Neural cell (in vitro differentiated cells): Measurements from ENCODE around the gene TAF7L. TPM values are rescaled to one million over a fixed set of nuclear protein-coding genes. Genes with fewer than 3 reads are reported as not detected.

Source experiments
- H2AFZ ChIP-seq: fragments of 200-600, 300-800 bp; sonication (generic), shearing (Covaris generic); 2 replicates; pipeline ENCODE4 v1.6.0; 2014; ENCODE audit warnings: low read depth, mild to moderate bottlenecking, antibody characterized with exemption, low read length, moderate library complexity
- H3F3A ChIP-seq: fragments of 200-600 bp; shearing (Covaris generic); 2 replicates; pipeline ENCODE4 v1.6.1; 2016; ENCODE audit warnings: mild to moderate bottlenecking, moderate library complexity, mixed read lengths, antibody characterized with exemption, low read length; ENCODE audit not compliant: insufficient read depth, poor library complexity, severe bottlenecking
- H3K27ac ChIP-seq: fragments of 200-600, 300-800 bp; sonication (generic), shearing (Covaris generic); 2 replicates; pipeline ENCODE4 v1.5.1; 2014; ENCODE audit warnings: mild to moderate bottlenecking, low read length, moderate library complexity
- H3K27me3 ChIP-seq: fragments of 300-800, 200-600 bp; sonication (generic), shearing (Covaris generic); 2 replicates; pipeline ENCODE4 v1.6.0; 2014; ENCODE audit warnings: mild to moderate bottlenecking, low read depth, low read length, moderate library complexity; ENCODE audit not compliant: insufficient read depth
- H3K36me3 ChIP-seq: fragments of 300-800, 200-600 bp; sonication (generic), shearing (Covaris generic); 2 replicates; pipeline ENCODE4 v1.5.1; 2014; ENCODE audit warnings: mild to moderate bottlenecking, antibody characterized with exemption, low read length, moderate library complexity; ENCODE audit not compliant: insufficient read depth
- H3K4me2 ChIP-seq: fragments of 300-800, 200-600 bp; sonication (generic), shearing (Covaris generic); 2 replicates; pipeline ENCODE4 v1.6.0; 2014; ENCODE audit warnings: mild to moderate bottlenecking, low read length
- H3K4me3 ChIP-seq: fragments of 300-800, 200-600 bp; sonication (generic), shearing (Covaris generic); 2 replicates; pipeline ENCODE4 v1.5.1; 2014; ENCODE audit warnings: mild to moderate bottlenecking, low read length, moderate library complexity
- H3K79me2 ChIP-seq: fragments of 200-600 bp; shearing (Covaris generic); replicated peaks from 2 replicates; pipeline ENCODE4 v1.6.0; 2014; ENCODE audit warnings: mild to moderate bottlenecking, low read length, moderate library complexity; ENCODE audit not compliant: insufficient read depth
- H3K9ac ChIP-seq: fragments of 300-800, 200-600 bp; sonication (generic), shearing (Covaris generic); 2 replicates; pipeline ENCODE4 v1.6.1; 2016; ENCODE audit warnings: mild to moderate bottlenecking, low read length, mixed read lengths
- H3K9me2 ChIP-seq: fragments of 200-600 bp; shearing (Covaris generic); 2 replicates; pipeline ENCODE4 v1.6.1; 2016; ENCODE audit warnings: mild to moderate bottlenecking, low read length, mixed read lengths; ENCODE audit not compliant: insufficient read depth
- H3K9me3 ChIP-seq: fragments of 200-600, 300-800 bp; sonication (generic), shearing (Covaris generic); 2 replicates; pipeline ENCODE4 v1.6.1; 2016; ENCODE audit warnings: mild to moderate bottlenecking, mixed run types, low read length, moderate library complexity, mixed read lengths
- H4K20me1 ChIP-seq: fragments of 200-600 bp; shearing (Covaris generic); 2 replicates; pipeline ENCODE4 v1.6.1; 2016; ENCODE audit warnings: mild to moderate bottlenecking, mixed run types; ENCODE audit not compliant: insufficient read depth
- EP300 ChIP-seq: fragments of 450-650 bp; conservative IDR thresholded peaks from 2 replicates; pipeline ENCODE4 v1.6.1; 2014; ENCODE audit warnings: antibody characterized with exemption, mild to moderate bottlenecking, moderate library complexity; ENCODE audit not compliant: poor library complexity, severe bottlenecking
- EZH2 ChIP-seq: fragments of 200-600, 300-800 bp; shearing (Covaris generic), sonication (generic); IDR thresholded peaks from 2 replicates; pipeline ENCODE4 v1.6.1; 2014; ENCODE audit warnings: antibody characterized with exemption, low read length, borderline replicate concordance, mild to moderate bottlenecking; ENCODE audit not compliant: insufficient read depth, poor library complexity, severe bottlenecking
- MXI1 ChIP-seq: fragments of 450-650 bp; conservative IDR thresholded peaks from 2 replicates; pipeline ENCODE4 v1.6.1; 2014; ENCODE audit warnings: antibody characterized with exemption, mild to moderate bottlenecking; ENCODE audit not compliant: poor library complexity, severe bottlenecking
- POLR2AphosphoS5 ChIP-seq: IDR thresholded peaks from 2 replicates; pipeline ENCODE4 v1.6.1; 2012
- RAD21 ChIP-seq: fragments of 450-650 bp; conservative IDR thresholded peaks from 2 replicates; pipeline ENCODE4 v1.6.1; 2014; ENCODE audit warnings: antibody characterized with exemption, mild to moderate bottlenecking, moderate library complexity
- SMC3 ChIP-seq: fragments of 450-650 bp; conservative IDR thresholded peaks from 2 replicates; pipeline ENCODE4 v1.6.1; 2014; ENCODE audit warnings: antibody characterized with exemption, mild to moderate bottlenecking, moderate library complexity; ENCODE audit not compliant: poor library complexity
- TAF1 ChIP-seq: IDR thresholded peaks from 2 replicates; pipeline ENCODE4 v1.6.1; 2012; ENCODE audit warnings: low read depth
- polyA plus RNA-seq: library from polyadenylated mRNA; depleted of rRNA; stranded (reverse); fragments of >200 nt; gene quantifications from 2 replicates; pipeline ENCODE4 v1.2.3, GENCODE V29; 2014
- TF ChIP-seq, protein P1 (sequence below): IDR thresholded peaks from 2 replicates; pipeline ENCODE4 v1.6.1; 2012; ENCODE audit warnings: borderline replicate concordance
- TF ChIP-seq, protein P2 (sequence below): fragments of 450-650 bp; IDR thresholded peaks from 2 replicates; pipeline ENCODE4 v1.5.1; 2014; ENCODE audit warnings: antibody characterized with exemption, mild to moderate bottlenecking, moderate library complexity; ENCODE audit not compliant: poor library complexity, severe bottlenecking

Gene TAF7L
- polyA plus RNA-seq, 1 donor from 2014 or later: 0.59 TPM

DNA sequence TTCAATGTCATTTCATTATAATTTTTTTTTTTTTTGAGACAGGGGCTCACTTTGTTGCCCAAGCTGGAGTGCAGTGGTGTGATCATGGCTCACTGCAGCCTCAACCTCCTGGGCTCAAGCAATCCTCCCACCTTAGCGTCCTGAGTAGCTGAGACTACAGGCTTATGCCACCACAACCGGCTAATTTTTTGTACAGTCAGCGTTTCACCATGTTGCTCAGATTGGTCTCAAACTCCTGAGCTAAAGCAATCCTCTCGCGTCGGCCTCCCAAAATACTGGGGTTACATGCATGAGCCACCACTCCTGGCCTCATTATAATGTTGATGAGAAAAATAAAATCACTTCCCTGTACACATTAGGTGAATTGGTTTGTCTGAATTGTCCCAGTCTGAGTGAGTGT lies 16.9 kb downstream of the TAF7L start:
- no peak overlapping the region for H3K4me3 ChIP-seq
- H3K9me3 ChIP-seq: no peaks in the 10 kb centered on the region
- no peaks in the 10 kb centered on the region for H3F3A ChIP-seq
- no peaks in the 10 kb centered on the region for H3K27me3 ChIP-seq
- no peaks in the 10 kb centered on the region for H3K36me3 ChIP-seq
- no peaks in the 10 kb centered on the region for H4K20me1 ChIP-seq
- no peak overlapping the region for H3K4me2 ChIP-seq
- H2AFZ ChIP-seq: no peak overlapping the region
- H3K9me2 ChIP-seq: no peaks in the 10 kb centered on the region
- H3K27ac ChIP-seq: no peak overlapping the region
- H3K79me2 ChIP-seq: no peaks in the 10 kb centered on the region
- TF ChIP-seq MXI1: no peak
- TF ChIP-seq, protein P1, sequence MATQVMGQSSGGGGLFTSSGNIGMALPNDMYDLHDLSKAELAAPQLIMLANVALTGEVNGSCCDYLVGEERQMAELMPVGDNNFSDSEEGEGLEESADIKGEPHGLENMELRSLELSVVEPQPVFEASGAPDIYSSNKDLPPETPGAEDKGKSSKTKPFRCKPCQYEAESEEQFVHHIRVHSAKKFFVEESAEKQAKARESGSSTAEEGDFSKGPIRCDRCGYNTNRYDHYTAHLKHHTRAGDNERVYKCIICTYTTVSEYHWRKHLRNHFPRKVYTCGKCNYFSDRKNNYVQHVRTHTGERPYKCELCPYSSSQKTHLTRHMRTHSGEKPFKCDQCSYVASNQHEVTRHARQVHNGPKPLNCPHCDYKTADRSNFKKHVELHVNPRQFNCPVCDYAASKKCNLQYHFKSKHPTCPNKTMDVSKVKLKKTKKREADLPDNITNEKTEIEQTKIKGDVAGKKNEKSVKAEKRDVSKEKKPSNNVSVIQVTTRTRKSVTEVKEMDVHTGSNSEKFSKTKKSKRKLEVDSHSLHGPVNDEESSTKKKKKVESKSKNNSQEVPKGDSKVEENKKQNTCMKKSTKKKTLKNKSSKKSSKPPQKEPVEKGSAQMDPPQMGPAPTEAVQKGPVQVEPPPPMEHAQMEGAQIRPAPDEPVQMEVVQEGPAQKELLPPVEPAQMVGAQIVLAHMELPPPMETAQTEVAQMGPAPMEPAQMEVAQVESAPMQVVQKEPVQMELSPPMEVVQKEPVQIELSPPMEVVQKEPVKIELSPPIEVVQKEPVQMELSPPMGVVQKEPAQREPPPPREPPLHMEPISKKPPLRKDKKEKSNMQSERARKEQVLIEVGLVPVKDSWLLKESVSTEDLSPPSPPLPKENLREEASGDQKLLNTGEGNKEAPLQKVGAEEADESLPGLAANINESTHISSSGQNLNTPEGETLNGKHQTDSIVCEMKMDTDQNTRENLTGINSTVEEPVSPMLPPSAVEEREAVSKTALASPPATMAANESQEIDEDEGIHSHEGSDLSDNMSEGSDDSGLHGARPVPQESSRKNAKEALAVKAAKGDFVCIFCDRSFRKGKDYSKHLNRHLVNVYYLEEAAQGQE: no peak
- TF ChIP-seq SMC3: no peak
- no peak for TF ChIP-seq RAD21
- no peak for TF ChIP-seq TAF1
- TF ChIP-seq EP300: no peak
- no peak for TF ChIP-seq POLR2AphosphoS5
- TF ChIP-seq, protein P2, sequence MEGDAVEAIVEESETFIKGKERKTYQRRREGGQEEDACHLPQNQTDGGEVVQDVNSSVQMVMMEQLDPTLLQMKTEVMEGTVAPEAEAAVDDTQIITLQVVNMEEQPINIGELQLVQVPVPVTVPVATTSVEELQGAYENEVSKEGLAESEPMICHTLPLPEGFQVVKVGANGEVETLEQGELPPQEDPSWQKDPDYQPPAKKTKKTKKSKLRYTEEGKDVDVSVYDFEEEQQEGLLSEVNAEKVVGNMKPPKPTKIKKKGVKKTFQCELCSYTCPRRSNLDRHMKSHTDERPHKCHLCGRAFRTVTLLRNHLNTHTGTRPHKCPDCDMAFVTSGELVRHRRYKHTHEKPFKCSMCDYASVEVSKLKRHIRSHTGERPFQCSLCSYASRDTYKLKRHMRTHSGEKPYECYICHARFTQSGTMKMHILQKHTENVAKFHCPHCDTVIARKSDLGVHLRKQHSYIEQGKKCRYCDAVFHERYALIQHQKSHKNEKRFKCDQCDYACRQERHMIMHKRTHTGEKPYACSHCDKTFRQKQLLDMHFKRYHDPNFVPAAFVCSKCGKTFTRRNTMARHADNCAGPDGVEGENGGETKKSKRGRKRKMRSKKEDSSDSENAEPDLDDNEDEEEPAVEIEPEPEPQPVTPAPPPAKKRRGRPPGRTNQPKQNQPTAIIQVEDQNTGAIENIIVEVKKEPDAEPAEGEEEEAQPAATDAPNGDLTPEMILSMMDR: no peak
- no peak for TF ChIP-seq EZH2
- no peak overlapping the region for H3K9ac ChIP-seq

DNA sequence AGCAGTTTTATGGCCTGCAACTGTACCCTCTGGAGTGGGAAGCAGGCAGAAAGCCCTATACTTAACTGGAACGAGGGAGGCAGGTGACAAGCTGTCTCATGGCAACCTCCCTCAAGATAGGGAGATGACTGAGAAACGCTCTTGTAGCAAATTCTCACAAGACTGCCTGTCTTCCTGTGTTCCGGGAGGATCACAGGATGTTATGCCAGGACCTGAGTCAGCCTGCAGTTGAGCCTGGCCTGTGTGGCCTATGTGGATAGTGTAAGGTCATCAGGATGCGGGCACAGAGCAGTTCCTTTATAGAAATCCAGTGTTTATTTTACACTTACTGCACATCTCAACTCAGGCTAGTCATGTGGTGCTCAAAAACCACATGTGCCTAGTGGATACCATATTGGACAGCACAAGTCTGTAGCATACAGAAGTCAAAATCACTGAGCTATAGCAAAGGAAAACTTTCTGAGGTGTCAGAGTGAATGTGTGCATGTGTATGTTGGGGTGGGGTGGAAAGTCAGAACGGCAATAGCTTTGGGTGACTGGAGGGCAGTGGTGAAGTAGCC lies 25.2 kb downstream of the TAF7L start:
- TF ChIP-seq TAF1: no peak
- peak; percentile 0 for TF ChIP-seq EP300
- TF ChIP-seq RAD21: peak; percentile 3
- Histone ChIP-seq H3K9me3 (no peaks in the 10 kb centered on the region), H3K27ac (peak overlapping the region; percentile 65), H4K20me1 (no peaks in the 10 kb centered on the region), H3K79me2 (no peaks in the 10 kb centered on the region), H3K9ac (peak overlapping the region; percentile 39), H3K27me3 (no peaks in the 10 kb centered on the region), H3K36me3 (no peaks in the 10 kb centered on the region), H3F3A (no peaks in the 10 kb centered on the region), H2AFZ (no peak overlapping the region), H3K4me3 (peak overlapping the region; percentile 39), H3K9me2 (no peaks in the 10 kb centered on the region), H3K4me2 (no peak overlapping the region)

DNA sequence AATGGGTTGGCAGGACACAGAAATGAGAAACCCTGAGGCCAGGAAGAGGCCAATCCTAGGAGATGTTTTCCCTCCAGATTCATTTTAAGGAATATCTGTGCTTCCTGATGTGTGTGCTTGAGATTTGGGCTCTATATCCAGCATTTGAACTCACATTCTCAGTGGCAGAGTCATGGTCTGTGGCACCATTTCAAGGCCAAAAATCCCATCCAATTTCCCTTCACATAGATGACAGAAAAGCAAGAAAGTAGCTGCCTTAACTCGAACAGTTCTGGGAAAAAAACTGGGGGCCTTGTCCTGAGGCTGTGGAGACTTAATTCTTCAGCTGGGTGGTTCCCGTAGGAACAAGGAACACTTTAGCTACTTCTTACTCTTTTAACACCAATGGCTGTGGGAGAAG lies 27.4 kb downstream of the TAF7L start:
- no peak overlapping the region for H2AFZ ChIP-seq
- no peak overlapping the region for H3K9ac ChIP-seq
- H3K9me3 ChIP-seq: no peaks in the 10 kb centered on the region
- H3K27ac ChIP-seq: no peak overlapping the region
- H3K27me3 ChIP-seq: no peaks in the 10 kb centered on the region
- no peak overlapping the region for H3K4me2 ChIP-seq
- H3K4me3 ChIP-seq: no peak overlapping the region
- TF ChIP-seq, protein P2: no peak
- TF ChIP-seq SMC3 (no peak), EZH2 (no peak), RAD21 (no peak), MXI1 (no peak), TAF1 (no peak), POLR2AphosphoS5 (no peak), EP300 (no peak)
- TF ChIP-seq, protein P1: no peak
- no peaks in the 10 kb centered on the region for H4K20me1 ChIP-seq
- no peaks in the 10 kb centered on the region for H3F3A ChIP-seq
- no peaks in the 10 kb centered on the region for H3K79me2 ChIP-seq
- H3K36me3 ChIP-seq: no peaks in the 10 kb centered on the region
- H3K9me2 ChIP-seq: no peaks in the 10 kb centered on the region
